GM19240 (cell line): ENCODE measurements around the gene GARIN5B.

ENCODE experiments used
- DNase-seq: peaks from one replicate; pipeline ENCODE4 v3.0.0; 2011; ENCODE audit warnings: low spot score; ENCODE audit not compliant: insufficient read length

The GARIN5B gene

DNA sequence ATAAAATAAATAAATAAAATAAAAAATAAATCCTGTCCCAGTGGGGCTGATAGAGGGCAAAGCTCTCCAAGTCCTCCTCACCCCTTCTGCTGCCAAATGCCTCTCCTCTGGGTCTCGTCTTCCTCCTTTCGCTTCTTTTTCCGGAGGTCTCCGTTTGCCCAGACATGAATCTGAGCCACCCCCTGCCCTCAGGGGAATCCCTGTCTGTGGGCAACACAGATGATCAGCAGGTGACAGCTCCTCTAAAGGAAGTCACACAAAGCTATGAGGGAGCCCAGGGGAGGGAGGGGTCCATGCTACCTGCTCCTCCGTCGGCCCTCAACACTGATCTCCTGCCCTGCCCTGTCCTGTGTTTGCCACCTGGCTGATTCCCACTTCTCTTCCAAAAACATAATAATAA is 38.4 kb downstream of the GARIN5B start:
- DNase-seq = no peak

DNA sequence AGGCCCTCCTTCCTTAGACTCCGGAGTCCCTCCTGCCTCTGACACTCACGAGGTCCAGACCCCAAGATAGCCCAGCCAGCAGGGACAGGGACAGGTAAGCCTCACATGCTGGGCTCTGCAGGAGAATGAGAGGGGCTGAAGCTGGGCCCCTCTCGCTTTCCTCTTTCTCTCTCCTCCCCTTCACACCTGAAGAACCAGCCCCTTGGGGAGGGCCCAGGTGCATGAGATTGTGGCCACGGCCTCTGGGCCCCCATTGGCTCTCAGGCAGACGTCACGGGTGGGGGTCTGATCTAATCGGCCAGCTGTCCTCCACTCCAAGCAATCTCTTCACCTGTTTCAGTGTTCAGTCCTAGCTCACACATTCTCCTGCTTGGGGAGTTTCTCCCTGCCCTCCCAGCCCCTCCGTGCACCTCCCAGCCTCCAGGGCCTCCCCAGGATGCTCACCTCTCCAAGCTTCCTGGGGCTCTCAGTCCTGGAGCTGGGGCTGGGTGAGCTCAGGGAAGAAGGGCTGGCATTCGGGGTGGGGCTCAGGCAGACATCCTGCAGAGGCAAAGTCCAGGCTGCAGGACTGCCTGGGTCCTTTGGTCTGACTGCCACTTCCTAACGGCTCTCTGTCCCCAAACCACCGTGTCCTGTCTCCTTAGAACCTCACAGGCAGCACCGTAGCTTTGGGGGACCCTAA is 40.7 kb downstream of the GARIN5B start:
- DNase-seq = no peak

DNA sequence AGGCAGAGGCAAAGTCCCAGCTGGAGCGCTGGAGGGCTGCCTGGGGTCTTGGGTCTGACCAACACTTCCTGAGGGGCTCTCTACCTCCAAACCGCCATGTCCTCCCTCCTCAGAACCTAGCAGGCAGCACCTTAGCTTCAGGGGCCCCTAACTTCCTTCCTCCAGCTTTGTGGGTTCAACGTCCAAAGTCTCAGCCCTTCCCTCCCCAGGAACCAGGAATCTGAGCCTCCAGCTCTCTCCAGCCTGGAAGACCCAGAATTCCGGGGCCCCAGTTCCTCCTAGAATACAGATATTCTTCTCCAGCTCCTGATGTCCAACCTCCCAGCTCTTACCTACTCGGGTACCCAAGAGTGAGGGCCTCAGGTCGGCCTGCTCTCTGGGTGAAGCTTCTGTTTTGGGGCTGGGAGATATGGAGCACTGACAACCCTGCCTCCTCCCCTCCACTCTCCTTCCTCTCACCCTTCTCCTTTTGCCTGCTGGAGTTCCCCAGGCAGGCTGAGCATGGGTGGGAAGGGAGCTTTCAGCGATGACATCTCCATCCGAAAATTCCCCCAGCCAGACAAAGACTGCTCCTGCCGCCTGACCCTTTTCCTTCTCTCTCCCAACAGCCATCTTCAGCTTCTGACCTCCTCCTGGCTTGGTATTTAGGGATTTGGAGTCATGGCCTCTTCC is 41.5 kb downstream of the GARIN5B start:
- DNase-seq = no peak

- DNase-seq = no peak
Measured at GRCh38 chr19:55320844-55321419, 42.1 kb downstream of the GARIN5B start.

DNA sequence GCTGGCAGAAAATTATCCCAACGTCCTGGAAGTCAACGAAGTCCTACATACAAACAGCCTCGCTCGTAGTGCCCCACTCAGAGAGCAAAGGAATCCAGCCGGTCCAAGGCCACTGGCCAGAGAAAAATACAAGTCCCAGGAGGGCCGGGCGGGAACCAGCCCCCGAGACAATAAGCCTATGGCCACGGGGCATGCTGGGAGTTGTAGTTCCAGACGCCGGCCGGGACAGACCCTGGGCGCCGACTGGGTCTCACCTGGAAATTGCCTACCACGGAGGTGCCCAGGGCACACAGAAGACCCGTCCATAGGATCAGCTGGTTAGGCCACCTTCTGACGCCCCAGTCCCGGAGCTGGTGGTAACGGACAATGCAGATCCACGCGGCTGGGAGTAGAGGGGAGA is 43.3 kb downstream of the GARIN5B start:
- DNase-seq = no peak

- no peak for DNase-seq
Measured at GRCh38 chr19:55316646-55317045, 46.4 kb downstream of the GARIN5B start.

DNA sequence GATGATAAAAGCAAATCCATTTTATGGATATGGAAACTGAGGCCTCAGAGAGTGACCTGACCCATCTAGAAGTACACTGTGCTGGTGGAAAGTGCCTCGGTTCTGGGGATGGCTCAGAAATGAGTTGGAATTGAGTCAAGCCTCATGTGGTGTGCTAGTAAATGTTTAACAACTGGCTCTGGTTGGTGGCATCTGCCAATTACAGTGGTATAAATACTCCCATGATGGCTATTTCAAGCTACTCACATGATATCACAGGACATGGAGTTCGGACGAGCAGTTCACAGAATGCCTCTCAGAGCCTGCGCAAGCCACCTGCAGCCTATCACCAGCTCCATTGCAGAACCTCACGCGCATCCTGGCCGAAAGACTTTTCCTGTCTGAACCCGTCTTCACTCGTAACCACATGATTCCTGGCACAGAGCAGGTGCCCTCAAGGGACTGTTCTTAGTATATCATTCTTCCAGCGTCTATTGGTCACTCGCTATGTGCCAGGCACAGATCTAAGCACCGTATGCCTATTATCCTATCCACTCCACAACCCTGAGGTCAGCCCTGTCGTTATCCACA is 47.0 kb downstream of the GARIN5B start:
- DNase-seq = no peak

DNA sequence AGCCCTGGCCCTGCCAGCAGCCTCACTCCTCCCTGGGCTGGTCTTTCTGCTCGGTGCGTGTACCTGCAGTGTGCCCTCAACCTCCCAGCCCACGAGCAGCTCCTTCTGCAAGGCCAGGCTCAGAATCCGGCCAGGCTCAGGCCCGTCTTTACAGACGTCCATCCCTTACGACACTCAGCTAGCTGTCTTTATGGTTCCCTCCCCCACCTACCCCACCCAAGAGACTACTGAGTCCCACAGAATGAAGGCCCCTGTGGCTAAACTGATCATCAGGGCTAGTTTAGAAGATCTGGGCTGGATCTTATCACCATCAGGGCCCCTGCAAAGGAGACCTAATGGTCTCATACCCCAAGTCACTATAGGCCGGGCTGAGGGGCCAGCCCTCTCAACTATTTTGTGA is 48.7 kb downstream of the GARIN5B start:
- no peak for DNase-seq

- no peak for DNase-seq
Measured at GRCh38 chr19:55312621-55313512, 50.2 kb downstream of the GARIN5B start.

DNA sequence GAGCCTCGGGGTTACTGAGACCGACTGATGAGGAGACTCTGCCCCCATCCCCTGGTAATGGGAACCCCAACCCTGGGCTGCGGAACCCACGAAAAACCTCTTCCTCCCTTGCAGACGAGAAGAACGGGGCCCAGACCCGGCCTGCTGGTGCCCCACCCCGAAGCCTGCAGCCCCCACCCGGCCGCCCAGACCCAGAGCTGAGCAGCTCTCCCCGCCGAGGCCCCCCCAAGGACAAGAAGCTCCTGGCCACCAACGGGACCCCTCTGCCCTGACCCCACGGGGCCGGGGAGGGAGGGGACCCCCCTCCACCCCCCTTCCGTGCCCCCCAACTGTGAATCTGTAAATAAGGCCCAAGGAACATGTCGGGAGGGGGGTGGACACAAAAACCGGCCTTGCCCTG is 51.3 kb downstream of the GARIN5B start:
- DNase-seq = no peak

DNA sequence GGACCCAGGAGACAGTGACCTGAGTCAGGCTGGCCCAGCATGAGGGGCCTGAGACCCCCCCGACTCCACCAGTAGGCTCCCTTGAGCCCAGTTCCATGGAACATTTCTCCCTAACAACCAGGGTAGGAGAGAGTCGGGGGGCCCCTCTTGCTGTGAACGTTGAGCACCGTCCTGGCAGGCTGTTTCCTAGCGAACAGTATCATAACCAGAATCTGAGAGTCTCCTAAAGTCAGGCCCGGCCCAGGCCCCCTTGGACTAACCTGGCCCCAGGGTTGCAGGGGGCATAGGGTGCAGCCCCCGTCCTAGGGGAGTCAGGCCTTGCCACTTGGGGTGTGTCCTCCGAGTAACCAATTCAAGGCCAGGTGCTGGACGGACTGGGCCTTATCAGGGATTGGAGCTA is 51.7 kb downstream of the GARIN5B start:
- DNase-seq = no peak

DNA sequence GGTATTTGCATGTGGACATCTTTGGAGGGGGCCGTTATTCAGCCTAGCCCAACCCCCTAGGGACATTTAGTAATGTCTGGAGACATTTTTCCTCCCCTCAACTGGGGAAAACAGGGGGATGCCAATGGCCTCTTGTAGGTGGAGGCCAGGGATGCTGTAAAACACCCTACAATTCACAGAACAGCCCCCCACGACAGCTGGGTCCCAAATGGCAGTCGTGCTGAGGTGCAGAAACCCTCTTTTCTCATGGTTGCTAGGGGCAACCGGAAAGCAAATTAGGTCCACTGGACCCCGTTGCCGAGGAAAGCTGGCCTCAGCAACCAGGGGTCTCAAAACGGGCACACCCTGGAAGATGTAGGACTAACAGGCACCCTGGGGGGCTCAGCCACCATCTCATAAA is 52.6 kb downstream of the GARIN5B start:
- DNase-seq = no peak

GRCh38 chr19:55309448-55309847 is 53.6 kb downstream of the GARIN5B start:
- DNase-seq = no peak

- no peak for DNase-seq
Measured at GRCh38 chr19:55308281-55308680, 54.8 kb downstream of the GARIN5B start.

- no peak for DNase-seq
Measured at GRCh38 chr19:55306712-55307111, 56.3 kb downstream of the GARIN5B start.

DNA sequence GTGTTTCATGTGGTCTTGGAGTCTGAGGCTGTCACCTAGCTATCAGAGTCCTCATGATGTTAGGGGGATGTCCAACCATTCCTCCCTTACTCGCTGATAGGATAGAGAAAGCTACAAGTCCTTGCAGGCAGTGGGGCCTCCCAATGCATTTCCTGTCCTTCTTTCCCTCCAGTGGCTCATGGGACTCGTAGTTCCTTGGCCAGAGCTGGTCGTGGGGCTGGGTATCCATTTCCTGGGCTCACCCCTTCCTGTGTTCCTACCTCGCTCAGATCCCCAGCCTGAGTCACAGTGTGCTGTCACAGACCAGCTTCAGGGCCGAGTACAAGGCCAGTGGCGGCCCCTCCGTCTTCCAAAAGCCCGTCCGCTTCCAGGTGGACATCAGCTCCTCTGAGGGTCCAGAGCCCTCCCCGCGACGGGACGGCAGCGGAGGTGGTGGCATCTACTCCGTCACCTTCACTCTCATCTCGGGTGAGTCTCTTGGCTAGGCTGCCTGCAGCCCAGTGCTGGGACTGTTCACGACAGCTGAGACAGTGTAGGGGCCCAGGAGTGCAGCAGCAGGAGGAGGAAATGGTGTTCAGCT is 57.0 kb downstream of the GARIN5B start:
- no peak for DNase-seq

DNA sequence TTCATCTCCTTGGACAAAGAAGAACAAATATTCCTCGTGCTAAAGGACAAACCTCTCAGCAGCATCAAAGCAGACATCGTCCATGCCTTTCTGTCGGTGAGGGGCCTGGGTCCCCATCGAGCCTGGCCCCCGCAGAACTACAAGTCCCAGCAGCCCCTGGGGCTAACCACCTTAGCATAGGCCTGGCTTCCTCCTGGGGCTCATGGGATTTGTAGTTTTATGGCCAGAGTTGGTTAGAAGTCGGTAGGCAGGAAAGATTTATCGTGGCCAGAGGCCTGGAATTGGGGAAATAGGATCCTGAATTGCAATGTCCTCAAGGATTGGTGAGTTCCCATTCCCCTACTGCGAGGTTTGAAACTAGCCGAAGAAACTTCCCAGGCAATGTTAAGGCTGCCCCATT is 57.6 kb downstream of the GARIN5B start:
- DNase-seq = peak; percentile 66

GRCh38 chr19:55304980-55305379 is 58.1 kb downstream of the GARIN5B start:
- DNase-seq = no peak
